ENCODE measurements around the gene TRIP12. TPM values are rescaled to one million over a fixed set of nuclear protein-coding genes. Genes with fewer than 3 reads are reported as not detected.

TRIP12 gene
- polyA plus RNA-seq, 3 donors: 22.2 to 56.7 (median 44.0) TPM

DNA sequence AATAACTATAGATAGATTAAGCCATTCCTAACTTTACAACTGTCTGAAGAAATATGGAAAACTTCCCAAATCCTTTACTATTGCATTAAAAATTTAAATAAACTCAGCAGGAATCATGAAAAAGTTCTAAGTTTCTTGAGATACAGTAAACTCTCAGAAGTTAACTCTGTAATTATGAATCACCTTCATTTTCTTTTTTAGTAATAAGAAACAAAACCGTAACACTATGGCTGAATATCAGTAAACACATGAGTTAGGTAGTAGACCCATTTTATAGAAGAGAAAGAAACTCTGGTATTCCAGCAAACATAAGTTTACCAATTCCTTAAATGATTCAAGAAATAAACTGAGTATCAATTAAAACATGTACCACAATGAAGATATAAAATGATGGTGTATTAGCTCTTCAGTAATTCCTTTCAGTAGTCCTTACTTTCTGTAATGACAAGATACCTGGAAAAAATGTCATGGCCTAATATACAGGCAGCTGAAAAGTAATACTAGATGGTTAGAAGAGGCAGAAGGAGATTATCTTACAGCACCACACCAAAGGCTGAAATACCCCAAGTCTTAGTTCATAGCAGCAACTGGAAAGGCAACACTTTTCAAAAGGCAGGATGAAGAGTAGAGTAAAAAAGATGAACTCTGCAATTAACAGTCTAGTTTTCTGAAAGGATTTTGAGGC, 11.5 kb downstream of the TRIP12 start:
- peaks cover 100% of the 10 kb centered on the region for H3K79me2 ChIP-seq (ENCODE audit: insufficient read depth, low read length)
- DNase-seq: no peak
- no CpG with 5 or more reads among the region's 1 CpG for WGBS (ENCODE audit: insufficient coverage)
- Mint-ChIP-seq H3K27me3 (ENCODE audit: low read depth in 3 of 3) (peaks cover 0 to 2% (median 0%) of the 10 kb centered on the region in 3 donors), H3K4me3 (no peak overlapping the region), H3K36me3 (peaks cover 10 to 29% of the 10 kb centered on the region in 2 donors), H3K9me3 (no peaks in the 10 kb centered on the region), H3K4me1 (peaks cover 39% of the 10 kb centered on the region), H3K27ac (peak overlapping the region in 1 of 7 donors; percentile 33)
- no peak overlapping the region for H3K4me3 ChIP-seq (replicated peaks in 1 of 3; ENCODE audit: low read depth in 2 of 3, low read length in 3 of 3)
- H3K27me3 ChIP-seq (ENCODE audit: control insufficient read depth in 2 of 2, insufficient read depth in 2 of 2, low read length in 2 of 2): no peaks in the 10 kb centered on the region
- peaks cover 13 to 36% of the 10 kb centered on the region in 2 donors for H3K36me3 ChIP-seq (replicated peaks in 1 of 2; ENCODE audit: control insufficient read depth in 1 of 2, insufficient read depth in 2 of 2, low read length in 2 of 2)
- H4K20me1 ChIP-seq (ENCODE audit: insufficient read depth, low read length): peaks cover 100% of the 10 kb centered on the region
- no peaks in the 10 kb centered on the region for H3K9me3 ChIP-seq (replicated peaks in 1 of 2; ENCODE audit: control insufficient read depth in 1 of 2, insufficient read depth in 1 of 2, low read length in 2 of 2)
- no peak overlapping the region for H3K9ac ChIP-seq (ENCODE audit: insufficient read depth, low read length, poor library complexity, severe bottlenecking)
- intact Hi-C loops (cut with micrococcal nuclease): no loop called here
- H3K4me2 ChIP-seq (replicated peaks; ENCODE audit: extremely low read depth, low read length, poor library complexity, severe bottlenecking): no peak overlapping the region
- TF ChIP-seq, protein P1, sequence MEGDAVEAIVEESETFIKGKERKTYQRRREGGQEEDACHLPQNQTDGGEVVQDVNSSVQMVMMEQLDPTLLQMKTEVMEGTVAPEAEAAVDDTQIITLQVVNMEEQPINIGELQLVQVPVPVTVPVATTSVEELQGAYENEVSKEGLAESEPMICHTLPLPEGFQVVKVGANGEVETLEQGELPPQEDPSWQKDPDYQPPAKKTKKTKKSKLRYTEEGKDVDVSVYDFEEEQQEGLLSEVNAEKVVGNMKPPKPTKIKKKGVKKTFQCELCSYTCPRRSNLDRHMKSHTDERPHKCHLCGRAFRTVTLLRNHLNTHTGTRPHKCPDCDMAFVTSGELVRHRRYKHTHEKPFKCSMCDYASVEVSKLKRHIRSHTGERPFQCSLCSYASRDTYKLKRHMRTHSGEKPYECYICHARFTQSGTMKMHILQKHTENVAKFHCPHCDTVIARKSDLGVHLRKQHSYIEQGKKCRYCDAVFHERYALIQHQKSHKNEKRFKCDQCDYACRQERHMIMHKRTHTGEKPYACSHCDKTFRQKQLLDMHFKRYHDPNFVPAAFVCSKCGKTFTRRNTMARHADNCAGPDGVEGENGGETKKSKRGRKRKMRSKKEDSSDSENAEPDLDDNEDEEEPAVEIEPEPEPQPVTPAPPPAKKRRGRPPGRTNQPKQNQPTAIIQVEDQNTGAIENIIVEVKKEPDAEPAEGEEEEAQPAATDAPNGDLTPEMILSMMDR (IDR thresholded peaks at IDR 0.05): no peak
- H2AFZ ChIP-seq (ENCODE audit: insufficient read depth, low read depth, low read length, poor library complexity, severe bottlenecking): no peak overlapping the region
- H3K27ac ChIP-seq (ENCODE audit: low read depth in 1 of 2, low read length in 2 of 2): peak overlapping the region in 1 of 2 donors; percentile 49
- peaks cover 20 to 22% of the 10 kb centered on the region in 2 donors for H3K4me1 ChIP-seq (ENCODE audit: control insufficient read depth in 1 of 2, insufficient read depth in 2 of 2, low read length in 2 of 2)

DNA sequence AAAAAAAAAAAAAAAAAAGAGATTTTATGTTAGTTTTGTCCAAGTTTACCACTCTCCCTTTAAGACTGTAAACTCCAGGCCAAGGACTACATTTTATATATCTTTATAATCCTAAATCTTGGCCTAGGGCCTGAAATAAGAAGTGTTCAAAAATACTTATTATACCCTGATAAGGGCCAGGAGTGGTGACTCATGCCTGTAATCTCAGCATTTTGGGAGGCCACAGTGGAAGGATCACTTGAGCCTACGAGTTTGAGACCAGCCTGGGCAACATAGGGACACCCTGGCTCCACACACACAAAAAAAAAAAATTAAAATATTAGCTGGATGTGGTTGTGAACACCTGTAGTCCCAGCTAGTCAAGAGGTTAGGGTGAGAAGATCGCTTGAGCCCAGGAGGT, 12.7 kb downstream of the TRIP12 start:
- Mint-ChIP-seq H3K36me3 (peaks cover 12 to 40% of the 10 kb centered on the region in 2 donors), H3K4me1 (peaks cover 34% of the 10 kb centered on the region), H3K9me3 (no peaks in the 10 kb centered on the region), H3K4me3 (no peak overlapping the region), H3K27me3 (ENCODE audit: low read depth in 3 of 3) (peaks cover 0 to 2% (median 0%) of the 10 kb centered on the region in 3 donors), H3K27ac (no peak overlapping the region)
- no peak overlapping the region for H2AFZ ChIP-seq (ENCODE audit: insufficient read depth, low read depth, low read length, poor library complexity, severe bottlenecking)
- H3K79me2 ChIP-seq (ENCODE audit: insufficient read depth, low read length): peaks cover 100% of the 10 kb centered on the region
- H3K9ac ChIP-seq (ENCODE audit: insufficient read depth, low read length, poor library complexity, severe bottlenecking): no peak overlapping the region
- TF ChIP-seq, protein P1 (IDR thresholded peaks at IDR 0.05): no peak
- H3K36me3 ChIP-seq (replicated peaks in 1 of 2; ENCODE audit: control insufficient read depth in 1 of 2, insufficient read depth in 2 of 2, low read length in 2 of 2): peaks cover 18 to 48% of the 10 kb centered on the region in 2 donors
- H4K20me1 ChIP-seq (ENCODE audit: insufficient read depth, low read length): peaks cover 100% of the 10 kb centered on the region
- no peaks in the 10 kb centered on the region for H3K27me3 ChIP-seq (ENCODE audit: control insufficient read depth in 2 of 2, insufficient read depth in 2 of 2, low read length in 2 of 2)
- no peaks in the 10 kb centered on the region for H3K9me3 ChIP-seq (replicated peaks in 1 of 2; ENCODE audit: control insufficient read depth in 1 of 2, insufficient read depth in 1 of 2, low read length in 2 of 2)
- H3K4me1 ChIP-seq (ENCODE audit: control insufficient read depth in 1 of 2, insufficient read depth in 2 of 2, low read length in 2 of 2): peaks cover 11% of the 10 kb centered on the region in 2 donors
- intact Hi-C loops (cut with micrococcal nuclease): no loop called here
- WGBS (ENCODE audit: insufficient coverage): 100% methylated on average over 1 of the region's 2 CpGs
- no peak for DNase-seq
- no peak overlapping the region for H3K4me2 ChIP-seq (replicated peaks; ENCODE audit: extremely low read depth, low read length, poor library complexity, severe bottlenecking)
- H3K4me3 ChIP-seq (replicated peaks in 1 of 3; ENCODE audit: low read depth in 2 of 3, low read length in 3 of 3): no peak overlapping the region
- H3K27ac ChIP-seq (ENCODE audit: low read depth in 1 of 2, low read length in 2 of 2): no peak overlapping the region
